A549 treated with GW870086 at 1 μM for 4 hours (cell line): Measurements from ENCODE around the gene POLR1B. TPM values are rescaled to one million over a fixed set of nuclear protein-coding genes. Genes with fewer than 3 reads are reported as not detected.

Experiments
- total RNA-seq: library from RNA; stranded (reverse); fragments of 200-300 nt; extraction: Qiagen RNA extraction; gene quantifications from 5 replicates; pipeline ENCODE4 v1.2.3, GENCODE V29; 2022; ENCODE audit warnings: low read depth

The POLR1B gene
- total RNA-seq, result 22.9 to 25.3 TPM (median 23.9 TPM) in 5 replicates

GRCh38 chr2:112542123-112542983 is at the start of gene POLR1B:
Gene POLR1B, plus strand, starts transcription at chr2:112542465. Its CDS starts 30 bp downstream, at chr2:112542495.

GRCh38 chr2:112584134-112584890 is 42.0 kb downstream of the POLR1B start, which contains the start of gene CHCHD5:
Gene CHCHD5, plus strand, starts transcription at chr2:112584609. Its CDS starts 39 bp downstream, at chr2:112584648.

Other genes starting within 250 kb of the POLR1B start
- 2.2 to 3.3 TPM (median 3.1 TPM) in 5 replicates for gene RGPD8, start 108.8 kb upstream of the POLR1B start, total RNA-seq
- 32.3 to 40.2 TPM (median 39.1 TPM) in 5 replicates for gene TTL, start 60.3 kb upstream of the POLR1B start, total RNA-seq
- gene CHCHD5, start 42.1 kb downstream of the POLR1B start, total RNA-seq, result 56.0 to 74.4 TPM (median 61.1 TPM) in 5 replicates
- 161 to 186 TPM (median 183 TPM) in 5 replicates for gene SLC20A1, start 103.5 kb downstream of the POLR1B start, total RNA-seq
- gene NT5DC4, start 178.6 kb downstream of the POLR1B start, total RNA-seq, result not detected in 5 replicates
- gene CKAP2L, start 222.1 kb downstream of the POLR1B start, total RNA-seq, result 10.5 to 16.2 TPM (median 13.9 TPM) in 5 replicates
- 0.09 to 0.35 TPM (median 0.21 TPM) in 5 replicates for gene IL1A, start 242.0 kb downstream of the POLR1B start, total RNA-seq